Sigmoid colon (tissue), 4 donors: ENCODE measurements around the gene GLI3.

Source experiments
- EP300 ChIP-seq, 4 donors: sonication (generic); formaldehyde crosslinking; IDR thresholded peaks; one replicate each; pipeline ENCODE4 v1.6.1; 2017; ENCODE audit warnings: antibody characterized with exemption in 4 of 4
- POLR2A ChIP-seq, 2 donors: fragments of 450-650 bp; IDR thresholded peaks; one replicate each; pipeline ENCODE4 v1.6.1; 2016; ENCODE audit warnings: antibody characterized with exemption in 2 of 2, mild to moderate bottlenecking in 2 of 2, moderate library complexity in 2 of 2
- POLR2AphosphoS5 ChIP-seq, 4 donors: sonication (generic); formaldehyde crosslinking; IDR thresholded peaks; one replicate each; pipeline ENCODE4 v1.6.1; 2017; ENCODE audit warnings: antibody characterized with exemption in 4 of 4
- TF ChIP-seq, protein P1 (sequence below), 4 experiments: fragments of 450-650 bp in 3 of 4; fragments of 200-600 bp in 1 of 4; IDR thresholded peaks; one replicate each; pipeline ENCODE4 v1.5.1; 2016 to 2019; ENCODE audit warnings: antibody characterized with exemption in 4 of 4, mild to moderate bottlenecking in 3 of 4, moderate library complexity in 2 of 4

GRCh38 chr7:42022056-42022455 is 215.0 kb downstream of the GLI3 start:
- no peak for TF ChIP-seq POLR2AphosphoS5 (IDR thresholded peaks at IDR 0.05)
- TF ChIP-seq, protein P1, sequence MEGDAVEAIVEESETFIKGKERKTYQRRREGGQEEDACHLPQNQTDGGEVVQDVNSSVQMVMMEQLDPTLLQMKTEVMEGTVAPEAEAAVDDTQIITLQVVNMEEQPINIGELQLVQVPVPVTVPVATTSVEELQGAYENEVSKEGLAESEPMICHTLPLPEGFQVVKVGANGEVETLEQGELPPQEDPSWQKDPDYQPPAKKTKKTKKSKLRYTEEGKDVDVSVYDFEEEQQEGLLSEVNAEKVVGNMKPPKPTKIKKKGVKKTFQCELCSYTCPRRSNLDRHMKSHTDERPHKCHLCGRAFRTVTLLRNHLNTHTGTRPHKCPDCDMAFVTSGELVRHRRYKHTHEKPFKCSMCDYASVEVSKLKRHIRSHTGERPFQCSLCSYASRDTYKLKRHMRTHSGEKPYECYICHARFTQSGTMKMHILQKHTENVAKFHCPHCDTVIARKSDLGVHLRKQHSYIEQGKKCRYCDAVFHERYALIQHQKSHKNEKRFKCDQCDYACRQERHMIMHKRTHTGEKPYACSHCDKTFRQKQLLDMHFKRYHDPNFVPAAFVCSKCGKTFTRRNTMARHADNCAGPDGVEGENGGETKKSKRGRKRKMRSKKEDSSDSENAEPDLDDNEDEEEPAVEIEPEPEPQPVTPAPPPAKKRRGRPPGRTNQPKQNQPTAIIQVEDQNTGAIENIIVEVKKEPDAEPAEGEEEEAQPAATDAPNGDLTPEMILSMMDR (IDR thresholded peaks at IDR 0.05), result no peak
- no peak for TF ChIP-seq POLR2A (IDR thresholded peaks at IDR 0.05)
- TF ChIP-seq EP300 (IDR thresholded peaks at IDR 0.05), result no peak
